Neural progenitor cell (in vitro differentiated cells): Measurements from ENCODE around the gene PTOV1. TPM values are rescaled to one million over a fixed set of nuclear protein-coding genes. Genes with fewer than 3 reads are reported as not detected.
A peak's percentile ranks its signal among the peaks of the same experiment; 100 is the strongest.

ENCODE experiments used
- DNase-seq: peaks from one replicate; pipeline ENCODE4 v3.0.0-alpha.2; 2016; ENCODE audit warnings: low spot score
- H2AFZ ChIP-seq: fragments of 200-600 bp; sonication (generic); replicated peaks from 2 replicates; pipeline ENCODE4 v1.6.1; 2016; ENCODE audit warnings: antibody characterized with exemption
- H3F3A ChIP-seq: fragments of 200-600 bp; sonication (generic); 2 replicates; pipeline ENCODE4 v1.6.1; 2016; ENCODE audit warnings: antibody characterized with exemption, low read depth
- H3K27ac ChIP-seq: fragments of 200-600 bp; sonication (generic); 2 replicates; pipeline ENCODE4 v1.5.1; 2016; ENCODE audit warnings: mild to moderate bottlenecking
- H3K27me3 ChIP-seq: fragments of 200-600 bp; sonication (generic); 2 replicates; pipeline ENCODE4 v1.6.1; 2016; ENCODE audit warnings: mild to moderate bottlenecking, moderate library complexity
- H3K36me3 ChIP-seq: fragments of 200-600 bp; sonication (generic); 2 replicates; pipeline ENCODE4 v1.5.1; 2016
- H3K4me1 ChIP-seq: fragments of 200-600 bp; sonication (generic); 2 replicates; pipeline ENCODE4 v1.6.1; 2016; ENCODE audit warnings: mixed run types
- H3K4me2 ChIP-seq: fragments of 200-600 bp; sonication (generic); 2 replicates; pipeline ENCODE4 v1.6.1; 2016
- H3K4me3 ChIP-seq: fragments of 200-600 bp; sonication (generic); 2 replicates; pipeline ENCODE4 v1.5.1; 2016
- H3K79me2 ChIP-seq: fragments of 200-600 bp; sonication (generic); 2 replicates; pipeline ENCODE4 v1.6.1; 2016; ENCODE audit warnings: low read depth
- H3K9ac ChIP-seq: fragments of 200-600 bp; sonication (generic); 2 replicates; pipeline ENCODE4 v1.6.1; 2016
- H3K9me3 ChIP-seq: fragments of 200-600 bp; sonication (generic); 2 replicates; pipeline ENCODE4 v1.5.1; 2016; ENCODE audit warnings: low read depth
- H4K20me1 ChIP-seq: fragments of 200-600 bp; sonication (generic); 2 replicates; pipeline ENCODE4 v1.6.1; 2016; ENCODE audit warnings: low read depth
- H3K27ac Mint-ChIP-seq: 3 replicates; pipeline ENCODE4 v1.8.0; 2021; ENCODE audit warnings: mixed read lengths
- H3K27me3 Mint-ChIP-seq: 2 replicates; pipeline ENCODE4 v1.8.0; 2022; ENCODE audit warnings: low read depth, mild to moderate bottlenecking, inconsistent platforms, moderate library complexity, mixed read lengths; ENCODE audit not compliant: insufficient read depth
- H3K36me3 Mint-ChIP-seq: 3 replicates; pipeline ENCODE4 v1.8.0; 2021; ENCODE audit warnings: mixed read lengths
- H3K4me1 Mint-ChIP-seq: 3 replicates; pipeline ENCODE4 v1.8.0; 2021; ENCODE audit warnings: mixed read lengths
- H3K4me3 Mint-ChIP-seq: 3 replicates; pipeline ENCODE4 v1.8.0; 2021; ENCODE audit warnings: mild to moderate bottlenecking, moderate library complexity, mixed read lengths
- H3K9me3 Mint-ChIP-seq: 3 replicates; pipeline ENCODE4 v1.8.0; 2020; ENCODE audit warnings: mixed read lengths
- CTCF ChIP-seq: fragments of 200-600 bp; sonication (generic); IDR thresholded peaks from 2 replicates; pipeline ENCODE4 v1.5.1; 2017; ENCODE audit warnings: antibody characterized with exemption, mild to moderate bottlenecking
- EZH2 ChIP-seq: fragments of 200-600 bp; sonication (generic); IDR thresholded peaks from 2 replicates; pipeline ENCODE4 v1.6.1; 2017; ENCODE audit warnings: antibody characterized with exemption, mild to moderate bottlenecking, moderate library complexity
- EZH2phosphoT487 ChIP-seq: fragments of 200-600 bp; sonication (generic); IDR thresholded peaks from 2 replicates; pipeline ENCODE4 v1.6.1; 2017; ENCODE audit warnings: antibody characterized with exemption
- total RNA-seq: library from RNA; depleted of rRNA; stranded (reverse); fragments of >200 nt; gene quantifications from 2 replicates; pipeline ENCODE4 v1.2.3, GENCODE V29; 2015; ENCODE audit warnings: low replicate concordance

Gene PTOV1
- total RNA-seq, 1 donor from 2014 or later: 63.5 TPM

- peak overlapping the region; percentile 80 for H3K4me2 ChIP-seq
- no peak overlapping the region for H3K27ac ChIP-seq
- H3K27me3 Mint-ChIP-seq: peaks cover 7% of the 10 kb centered on the region
- H3K36me3 Mint-ChIP-seq: peaks cover 16% of the 10 kb centered on the region
- peaks cover 11% of the 10 kb centered on the region for H3K4me1 Mint-ChIP-seq
- H2AFZ ChIP-seq: no peak overlapping the region
- H3K79me2 ChIP-seq: no peaks in the 10 kb centered on the region
- H3K4me1 ChIP-seq: peaks cover 10% of the 10 kb centered on the region
- H3K9me3 Mint-ChIP-seq: no peaks in the 10 kb centered on the region
- H3K36me3 ChIP-seq: no peaks in the 10 kb centered on the region
- H3K4me3 ChIP-seq: no peak overlapping the region
- no peaks in the 10 kb centered on the region for H3K9me3 ChIP-seq
- no peak overlapping the region for H3K27ac Mint-ChIP-seq
- peak overlapping the region; percentile 69 for H3K4me3 Mint-ChIP-seq
- no peaks in the 10 kb centered on the region for H3K27me3 ChIP-seq
- no peak for DNase-seq
- H3K9ac ChIP-seq: no peak overlapping the region
- H3F3A ChIP-seq: peaks cover 25% of the 10 kb centered on the region
- peaks cover 6% of the 10 kb centered on the region for H4K20me1 ChIP-seq
- TF ChIP-seq EZH2: no peak
- TF ChIP-seq CTCF: no peak
- no peak for TF ChIP-seq EZH2phosphoT487
Measured at GRCh38 chr19:49802836-49803528, 48.0 kb upstream of the PTOV1 start.

GRCh38 chr19:49803529-49803856, 47.5 kb upstream of the PTOV1 start:
- no peak for DNase-seq

GRCh38 chr19:49805822-49806619, 44.9 kb upstream of the PTOV1 start:
- Histone ChIP-seq H3K27me3 (no peaks in the 10 kb centered on the region), H2AFZ (no peak overlapping the region), H3K4me3 (no peak overlapping the region), H3K9me3 (no peaks in the 10 kb centered on the region), H3K4me2 (no peak overlapping the region), H3F3A (peaks cover 43% of the 10 kb centered on the region), H3K79me2 (no peaks in the 10 kb centered on the region), H3K4me1 (peaks cover 18% of the 10 kb centered on the region), H3K9ac (no peak overlapping the region), H3K27ac (no peak overlapping the region), H4K20me1 (peaks cover 11% of the 10 kb centered on the region), H3K36me3 (no peaks in the 10 kb centered on the region)
- H3K4me1 Mint-ChIP-seq: peaks cover 27% of the 10 kb centered on the region
- no peak for DNase-seq
- peak overlapping the region; percentile 6 for H3K27ac Mint-ChIP-seq
- H3K4me3 Mint-ChIP-seq: peak overlapping the region; percentile 2
- TF ChIP-seq EZH2 (no peak), EZH2phosphoT487 (no peak), CTCF (no peak)
- H3K36me3 Mint-ChIP-seq: peaks cover 10% of the 10 kb centered on the region
- peaks cover 7% of the 10 kb centered on the region for H3K27me3 Mint-ChIP-seq
- H3K9me3 Mint-ChIP-seq: no peaks in the 10 kb centered on the region

More at GRCh38 chr19:49803529-49803856, 47.5 kb upstream of the PTOV1 start:
- H3K4me1 Mint-ChIP-seq: peaks cover 14% of the 10 kb centered on the region
- no peaks in the 10 kb centered on the region for H3K9me3 ChIP-seq
- peaks cover 11% of the 10 kb centered on the region for H4K20me1 ChIP-seq
- H3K36me3 ChIP-seq: no peaks in the 10 kb centered on the region
- no peak overlapping the region for H3K4me3 ChIP-seq
- no peak overlapping the region for H3K4me2 ChIP-seq
- H3K27ac ChIP-seq: no peak overlapping the region
- H3K79me2 ChIP-seq: no peaks in the 10 kb centered on the region
- H3K36me3 Mint-ChIP-seq: peaks cover 16% of the 10 kb centered on the region
- H3K27me3 ChIP-seq: no peaks in the 10 kb centered on the region
- no peak overlapping the region for H3K9ac ChIP-seq
- no peak overlapping the region for H3K4me3 Mint-ChIP-seq
- TF ChIP-seq CTCF (no peak), EZH2 (no peak), EZH2phosphoT487 (no peak)
- no peak overlapping the region for H2AFZ ChIP-seq
- no peaks in the 10 kb centered on the region for H3K9me3 Mint-ChIP-seq
- H3K27ac Mint-ChIP-seq: no peak overlapping the region
- H3F3A ChIP-seq: peaks cover 30% of the 10 kb centered on the region
- H3K27me3 Mint-ChIP-seq: peaks cover 7% of the 10 kb centered on the region
- peaks cover 10% of the 10 kb centered on the region for H3K4me1 ChIP-seq
